OCI-LY3 (cell line): ENCODE results near the gene OR9Q1.

Experiments
- H2AFZ ChIP-seq: fragments of 200-600, 300-600 bp; shearing (Covaris generic); 2 replicates; pipeline ENCODE4 v1.6.0; 2014; ENCODE audit warnings: antibody characterized with exemption, low read depth, low read length
- H3K27ac ChIP-seq: fragments of 200-600, 300-600 bp; sonication (generic); 2 replicates; pipeline ENCODE4 v1.5.1; 2014; ENCODE audit warnings: mild to moderate bottlenecking, low read length, moderate library complexity, mixed read lengths
- H3K27me3 ChIP-seq: fragments of 200-600, 300-600 bp; sonication (generic); 2 replicates; pipeline ENCODE4 v1.6.1; 2014; ENCODE audit warnings: low read depth, low read length, mixed read lengths
- H3K36me3 ChIP-seq: fragments of 200-600, 300-600 bp; sonication (generic); replicated peaks from 2 replicates; pipeline ENCODE3; 2014; ENCODE audit warnings: low read depth, low read length, mixed read lengths
- H3K4me1 ChIP-seq: fragments of 300-600, 200-600 bp; sonication (generic); 2 replicates; pipeline ENCODE4 v1.6.1; 2014; ENCODE audit warnings: low read length, mixed read lengths
- H3K4me2 ChIP-seq: fragments of 200-600, 300-600 bp; sonication (generic); 2 replicates; pipeline ENCODE4 v1.6.1; 2014; ENCODE audit warnings: low read length, mixed read lengths
- H3K4me3 ChIP-seq: fragments of 300-600, 200-600 bp; sonication (generic); 2 replicates; pipeline ENCODE4 v1.5.1; 2014; ENCODE audit warnings: antibody characterized with exemption, mild to moderate bottlenecking, low read length, moderate library complexity
- H3K79me2 ChIP-seq: fragments of 300-600, 200-600 bp; shearing (Covaris generic); 2 replicates; pipeline ENCODE4 v1.6.1; 2014; ENCODE audit warnings: mild to moderate bottlenecking, low read length, mixed read lengths
- H3K9ac ChIP-seq: fragments of 300-600, 200-600 bp; shearing (Covaris generic); 2 replicates; pipeline ENCODE4 v1.6.0; 2014; ENCODE audit warnings: mild to moderate bottlenecking, low read length, moderate library complexity
- H3K9me3 ChIP-seq: fragments of 200-600, 300-600 bp; shearing (Covaris generic); 2 replicates; pipeline ENCODE4 v1.6.1; 2014; ENCODE audit warnings: low read length, mixed read lengths; ENCODE audit not compliant: insufficient read depth
- H4K20me1 ChIP-seq: fragments of 200-600, 300-600 bp; sonication (generic); 2 replicates; pipeline ENCODE4 v1.6.1; 2016; ENCODE audit warnings: low read length, mixed read lengths; ENCODE audit not compliant: insufficient read depth
- CTCF ChIP-seq: fragments of 200-600, 300-600 bp; sonication (generic); IDR thresholded peaks from 2 replicates; pipeline ENCODE4 v1.5.1; 2014; ENCODE audit warnings: antibody characterized with exemption, low read length, low read depth
- EZH2phosphoT487 ChIP-seq: fragments of 200-600 bp; shearing (Covaris generic); IDR thresholded peaks from 2 replicates; pipeline ENCODE4 v1.6.1; 2018; ENCODE audit warnings: antibody characterized with exemption, mixed run types, low read depth

OR9Q1 gene

GRCh38 chr11:58135171-58135570 is 111.5 kb downstream of the OR9Q1 start:
- Histone ChIP-seq H3K79me2 (no peaks in the 10 kb centered on the region), H3K4me3 (no peak overlapping the region), H3K36me3 (no peaks in the 10 kb centered on the region), H4K20me1 (no peaks in the 10 kb centered on the region), H3K4me2 (no peak overlapping the region), H3K9ac (no peak overlapping the region), H2AFZ (no peak overlapping the region), H3K4me1 (no peaks in the 10 kb centered on the region), H3K27ac (no peak overlapping the region), H3K9me3 (no peaks in the 10 kb centered on the region), H3K27me3 (peaks cover 5% of the 10 kb centered on the region; the same call in 1 of the 2 replicates)
- no peak for TF ChIP-seq CTCF
- TF ChIP-seq EZH2phosphoT487: no peak

- no peaks in the 10 kb centered on the region for H3K36me3 ChIP-seq
- no peak overlapping the region for H3K4me2 ChIP-seq
- H3K4me3 ChIP-seq: no peak overlapping the region
- no peak for TF ChIP-seq EZH2phosphoT487
- no peak for TF ChIP-seq CTCF
- H3K9me3 ChIP-seq: no peaks in the 10 kb centered on the region
- H3K4me1 ChIP-seq: no peaks in the 10 kb centered on the region
- no peak overlapping the region for H2AFZ ChIP-seq
- H4K20me1 ChIP-seq: no peaks in the 10 kb centered on the region
- H3K9ac ChIP-seq: no peak overlapping the region
- H3K27me3 ChIP-seq: no peaks in the 10 kb centered on the region
- H3K79me2 ChIP-seq: no peaks in the 10 kb centered on the region
- no peak overlapping the region for H3K27ac ChIP-seq
Observed at GRCh38 chr11:58142761-58143160, 119.1 kb downstream of the OR9Q1 start.

- no peaks in the 10 kb centered on the region for H3K79me2 ChIP-seq
Observed at GRCh38 chr11:58152781-58153180, 129.1 kb downstream of the OR9Q1 start.

GRCh38 chr11:58164389-58164788 is 140.7 kb downstream of the OR9Q1 start:
- Histone ChIP-seq H2AFZ (no peak overlapping the region), H4K20me1 (no peaks in the 10 kb centered on the region), H3K27me3 (0 out of 2 replicates have a peak, but pooled peaks cover 4% of the 10 kb centered on the region), H3K4me2 (no peak overlapping the region), H3K36me3 (no peaks in the 10 kb centered on the region), H3K79me2 (no peaks in the 10 kb centered on the region), H3K4me1 (no peaks in the 10 kb centered on the region; the same call in 1 of the 2 replicates), H3K4me3 (no peak overlapping the region), H3K9ac (no peak overlapping the region), H3K27ac (no peak overlapping the region), H3K9me3 (no peaks in the 10 kb centered on the region)
- TF ChIP-seq CTCF (no peak), EZH2phosphoT487 (no peak)

More at GRCh38 chr11:58152781-58153180, 129.1 kb downstream of the OR9Q1 start:
- H3K9ac ChIP-seq: no peak overlapping the region
- H4K20me1 ChIP-seq: no peaks in the 10 kb centered on the region
- H3K4me3 ChIP-seq: no peak overlapping the region
- no peak overlapping the region for H3K27ac ChIP-seq
- no peaks in the 10 kb centered on the region for H3K4me1 ChIP-seq
- H3K27me3 ChIP-seq: no peaks in the 10 kb centered on the region
- TF ChIP-seq CTCF (no peak), EZH2phosphoT487 (no peak)
- H3K4me2 ChIP-seq: no peak overlapping the region
- H3K9me3 ChIP-seq: no peaks in the 10 kb centered on the region
- H2AFZ ChIP-seq: no peak overlapping the region
- H3K36me3 ChIP-seq: no peaks in the 10 kb centered on the region
